ENCODE data around the gene TMEM178B.
"Not testable (repeated sequence)": the region's sequence is repeated elsewhere in the genome, so short reads cannot be mapped to it uniquely, and the experiment has no call there.

Gene TMEM178B

GRCh38 chr7:141304291-141304690 is 230.4 kb downstream of the TMEM178B start:
- DNase-seq (ENCODE audit: low spot score): no peak

GRCh38 chr7:141306081-141306480 is 232.2 kb downstream of the TMEM178B start:
- no peak for DNase-seq (ENCODE audit: low spot score)

GRCh38 chr7:141312395-141312794 is 238.5 kb downstream of the TMEM178B start:
- DNase-seq (ENCODE audit: low spot score): no peak

GRCh38 chr7:141312828-141313521 is 239.1 kb downstream of the TMEM178B start:
- no peak for DNase-seq (ENCODE audit: low spot score)

- DNase-seq (ENCODE audit: low spot score): no peak
Measured at GRCh38 chr7:141313896-141314295, 240.0 kb downstream of the TMEM178B start.

GRCh38 chr7:141317033-141317585 is 243.2 kb downstream of the TMEM178B start:
- no peak for DNase-seq (ENCODE audit: low spot score)

GRCh38 chr7:141320287-141320686 is 246.4 kb downstream of the TMEM178B start:
- DNase-seq (ENCODE audit: low spot score): no peak

GRCh38 chr7:141322383-141322782 is 248.5 kb downstream of the TMEM178B start:
- no peak for DNase-seq (ENCODE audit: low spot score)

GRCh38 chr7:141323826-141324225 is 250.0 kb downstream of the TMEM178B start:
- DNase-seq (ENCODE audit: low spot score): no peak

- no peak for DNase-seq (ENCODE audit: low spot score)
Measured at GRCh38 chr7:141324870-141325269, 251.0 kb downstream of the TMEM178B start.

- DNase-seq (ENCODE audit: low spot score): no peak
Measured at GRCh38 chr7:141325275-141325674, 251.4 kb downstream of the TMEM178B start.

GRCh38 chr7:141328290-141328689 is 254.4 kb downstream of the TMEM178B start:
- DNase-seq (ENCODE audit: low spot score): no peak

- DNase-seq (ENCODE audit: low spot score): not testable (repeated sequence)
Measured at GRCh38 chr7:141330285-141330684, 256.4 kb downstream of the TMEM178B start.

- DNase-seq (ENCODE audit: low spot score): no peak
Measured at GRCh38 chr7:141333459-141333858, 259.6 kb downstream of the TMEM178B start.

GRCh38 chr7:141335164-141335563 is 261.3 kb downstream of the TMEM178B start:
- peak; percentile 26 for DNase-seq (ENCODE audit: low spot score)

GRCh38 chr7:141339603-141340002 is 265.7 kb downstream of the TMEM178B start:
- no peak for DNase-seq (ENCODE audit: low spot score)

- DNase-seq (ENCODE audit: low spot score): no peak
Measured at GRCh38 chr7:141340991-141341390, 267.1 kb downstream of the TMEM178B start.

- DNase-seq (ENCODE audit: low spot score): no peak
Measured at GRCh38 chr7:141342621-141343408, 269.0 kb downstream of the TMEM178B start.

GRCh38 chr7:141344153-141344935 is 270.5 kb downstream of the TMEM178B start:
- DNase-seq (ENCODE audit: low spot score): no peak

- peak; percentile 28 for DNase-seq (ENCODE audit: low spot score)
Measured at GRCh38 chr7:141348728-141349127, 274.9 kb downstream of the TMEM178B start.

- no peak for DNase-seq (ENCODE audit: low spot score)
Measured at GRCh38 chr7:141349338-141349737, 275.5 kb downstream of the TMEM178B start.

- no peak for DNase-seq (ENCODE audit: low spot score)
Measured at GRCh38 chr7:141349804-141350203, 275.9 kb downstream of the TMEM178B start.
